ENCODE data around the gene CAMKK1. TPM values are rescaled to one million over a fixed set of nuclear protein-coding genes. Genes with fewer than 3 reads are reported as not detected.

Gene CAMKK1
- total RNA-seq, result 1 to 10 TPM; 4.2 to 7.5 (median 7.4) TPM

GRCh38 chr17:3893003-3893719 is at the start of gene CAMKK1:
Gene CAMKK1 (minus strand): TSS chr17:3893053. CDS start chr17:3885687, 7,366 bp downstream.
- ATAC-seq (peak; percentile 87 to 88), DNase-seq (peak; percentile 81)
- Mint-ChIP-seq H3K36me3 (ENCODE audit: insufficient read depth) (no peaks in the 10 kb centered on the region), H3K9me3 (no peaks in the 10 kb centered on the region), H3K27me3 (ENCODE audit: low read depth) (no peaks in the 10 kb centered on the region), H3K4me3 (peak within 1 kb of the TSS; percentile 77), H3K4me1 (ENCODE audit: low read depth) (peaks cover 31% of the 10 kb centered on the region)

- DNase-seq (no peak), ATAC-seq (no peak)
- Mint-ChIP-seq H3K36me3 (ENCODE audit: insufficient read depth) (peaks cover 35% of the 10 kb centered on the region), H3K27me3 (ENCODE audit: low read depth) (no peaks in the 10 kb centered on the region), H3K4me1 (ENCODE audit: low read depth) (no peaks in the 10 kb centered on the region), H3K9me3 (no peaks in the 10 kb centered on the region), H3K4me3 (no peak overlapping the region)
These were observed 48.3 kb upstream of the CAMKK1 start for GRCh38 chr17:3940965-3941698.

GRCh38 chr17:3937359-3937758 is 44.5 kb upstream of the CAMKK1 start:
- no peak for ATAC-seq
- no peak for DNase-seq
- H3K36me3 Mint-ChIP-seq (ENCODE audit: insufficient read depth), result peaks cover 35% of the 10 kb centered on the region

GRCh38 chr17:3935825-3936355 is 43.0 kb upstream of the CAMKK1 start:
- Mint-ChIP-seq H3K4me1 (ENCODE audit: low read depth) (no peaks in the 10 kb centered on the region), H3K4me3 (no peak overlapping the region), H3K27me3 (ENCODE audit: low read depth) (no peaks in the 10 kb centered on the region), H3K9me3 (no peaks in the 10 kb centered on the region), H3K36me3 (ENCODE audit: insufficient read depth) (peaks cover 37% of the 10 kb centered on the region)
- no peak for ATAC-seq
- no peak for DNase-seq

More at GRCh38 chr17:3937359-3937758, 44.5 kb upstream of the CAMKK1 start:
- no peaks in the 10 kb centered on the region for H3K9me3 Mint-ChIP-seq
- no peaks in the 10 kb centered on the region for H3K27me3 Mint-ChIP-seq (ENCODE audit: low read depth)
- no peak overlapping the region for H3K4me3 Mint-ChIP-seq
- no peaks in the 10 kb centered on the region for H3K4me1 Mint-ChIP-seq (ENCODE audit: low read depth)

GRCh38 chr17:3935140-3935542 is 42.3 kb upstream of the CAMKK1 start:
- no peak for ATAC-seq
- Mint-ChIP-seq H3K27me3 (ENCODE audit: low read depth) (no peaks in the 10 kb centered on the region), H3K4me1 (ENCODE audit: low read depth) (no peaks in the 10 kb centered on the region), H3K9me3 (no peaks in the 10 kb centered on the region), H3K36me3 (ENCODE audit: insufficient read depth) (peaks cover 34% of the 10 kb centered on the region), H3K4me3 (no peak overlapping the region)
- DNase-seq, result no peak

GRCh38 chr17:3929764-3930163 is 36.9 kb upstream of the CAMKK1 start:
- Mint-ChIP-seq H3K4me1 (ENCODE audit: low read depth) (no peaks in the 10 kb centered on the region), H3K9me3 (no peaks in the 10 kb centered on the region), H3K36me3 (ENCODE audit: insufficient read depth) (peaks cover 11% of the 10 kb centered on the region), H3K27me3 (ENCODE audit: low read depth) (no peaks in the 10 kb centered on the region), H3K4me3 (no peak overlapping the region)
- ATAC-seq (no peak), DNase-seq (no peak)

GRCh38 chr17:3929181-3929580 is 36.3 kb upstream of the CAMKK1 start:
- no peaks in the 10 kb centered on the region for H3K4me1 Mint-ChIP-seq (ENCODE audit: low read depth)
- H3K4me3 Mint-ChIP-seq, result no peak overlapping the region
- peaks cover 10% of the 10 kb centered on the region for H3K36me3 Mint-ChIP-seq (ENCODE audit: insufficient read depth)
- H3K27me3 Mint-ChIP-seq (ENCODE audit: low read depth), result no peaks in the 10 kb centered on the region
- H3K9me3 Mint-ChIP-seq, result no peaks in the 10 kb centered on the region
- DNase-seq (no peak), ATAC-seq (no peak)

- no peaks in the 10 kb centered on the region for H3K4me1 Mint-ChIP-seq (ENCODE audit: low read depth)
- ATAC-seq (no peak), DNase-seq (no peak)
- no peaks in the 10 kb centered on the region for H3K27me3 Mint-ChIP-seq (ENCODE audit: low read depth)
- H3K4me3 Mint-ChIP-seq, result no peak overlapping the region
- no peaks in the 10 kb centered on the region for H3K9me3 Mint-ChIP-seq
- peaks cover 10% of the 10 kb centered on the region for H3K36me3 Mint-ChIP-seq (ENCODE audit: insufficient read depth)
These were observed 35.6 kb upstream of the CAMKK1 start for GRCh38 chr17:3928406-3928805.

GRCh38 chr17:3927628-3928340 is 34.9 kb upstream of the CAMKK1 start:
- no peak overlapping the region for H3K4me3 Mint-ChIP-seq
- H3K4me1 Mint-ChIP-seq (ENCODE audit: low read depth), result no peaks in the 10 kb centered on the region
- no peaks in the 10 kb centered on the region for H3K9me3 Mint-ChIP-seq
- no peaks in the 10 kb centered on the region for H3K27me3 Mint-ChIP-seq (ENCODE audit: low read depth)
- no peak for ATAC-seq
- no peak for DNase-seq
- H3K36me3 Mint-ChIP-seq (ENCODE audit: insufficient read depth), result peaks cover 10% of the 10 kb centered on the region

- ATAC-seq (no peak), DNase-seq (no peak)
- H3K4me1 Mint-ChIP-seq (ENCODE audit: low read depth), result peaks cover 2% of the 10 kb centered on the region
- H3K27me3 Mint-ChIP-seq (ENCODE audit: low read depth), result no peaks in the 10 kb centered on the region
- H3K36me3 Mint-ChIP-seq (ENCODE audit: insufficient read depth), result peaks cover 7% of the 10 kb centered on the region
- no peaks in the 10 kb centered on the region for H3K9me3 Mint-ChIP-seq
- H3K4me3 Mint-ChIP-seq, result no peak overlapping the region
These were observed 34.2 kb upstream of the CAMKK1 start for GRCh38 chr17:3926860-3927627.

- Mint-ChIP-seq H3K27me3 (ENCODE audit: low read depth) (no peaks in the 10 kb centered on the region), H3K4me3 (no peak overlapping the region), H3K9me3 (no peaks in the 10 kb centered on the region), H3K4me1 (ENCODE audit: low read depth) (peaks cover 2% of the 10 kb centered on the region), H3K36me3 (ENCODE audit: insufficient read depth) (peaks cover 4% of the 10 kb centered on the region)
- DNase-seq (no peak), ATAC-seq (no peak)
These were observed 33.0 kb upstream of the CAMKK1 start for GRCh38 chr17:3925684-3926485.

- peaks cover 4% of the 10 kb centered on the region for H3K36me3 Mint-ChIP-seq (ENCODE audit: insufficient read depth)
- peaks cover 2% of the 10 kb centered on the region for H3K4me1 Mint-ChIP-seq (ENCODE audit: low read depth)
- DNase-seq (no peak), ATAC-seq (no peak)
- no peaks in the 10 kb centered on the region for H3K9me3 Mint-ChIP-seq
- no peaks in the 10 kb centered on the region for H3K27me3 Mint-ChIP-seq (ENCODE audit: low read depth)
- H3K4me3 Mint-ChIP-seq, result no peak overlapping the region
These were observed 31.9 kb upstream of the CAMKK1 start for GRCh38 chr17:3924512-3925350.

Data from activated T-cell treated with anti-CD3 and anti-CD28 coated beads, Interleukin-2, amount 50 U/mL, for 4 hours (primary cell).